ENCODE results near the gene KIAA1210. TPM values are rescaled to one million over a fixed set of nuclear protein-coding genes. Genes with fewer than 3 reads are reported as not detected.

KIAA1210 gene
- total RNA-seq, 2 donors from 2014 or later = not detected

DNA sequence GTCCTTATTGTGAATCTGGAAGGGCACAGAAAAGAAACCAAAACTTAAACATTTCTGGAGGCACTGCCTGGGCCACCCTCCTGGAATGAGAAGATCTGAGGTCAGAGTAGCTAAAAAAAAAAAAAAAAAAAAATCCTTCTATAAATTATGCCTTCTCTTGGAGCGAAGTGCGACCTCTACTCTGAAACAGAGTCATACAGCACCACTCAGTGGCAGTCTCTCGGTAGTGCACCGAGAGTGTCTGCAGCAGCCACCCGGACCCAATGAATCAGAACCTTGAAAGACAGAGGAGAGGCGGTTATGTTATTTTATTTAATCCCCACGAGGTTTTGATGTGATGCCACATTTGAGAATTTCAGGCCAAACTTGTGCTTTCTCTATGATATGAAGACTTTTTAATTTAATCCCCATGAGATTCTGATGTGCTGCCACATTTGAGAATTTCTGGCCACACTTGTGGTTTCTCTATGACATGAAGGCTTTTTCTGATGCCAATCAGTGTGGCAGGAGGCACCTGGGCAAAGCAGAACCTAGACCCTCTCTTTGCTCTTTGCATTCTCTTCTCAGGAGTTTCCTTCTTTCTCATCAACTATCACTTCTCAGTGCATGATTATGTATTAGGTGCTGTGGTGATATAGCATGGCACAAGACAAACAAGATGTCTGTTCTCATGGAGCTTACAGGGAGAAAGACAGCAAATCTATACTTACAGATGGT lies 60.4 kb downstream of the KIAA1210 start:
- Histone ChIP-seq H3K27me3 (replicated peaks; ENCODE audit: insufficient read depth) (no peaks in the 10 kb centered on the region), H3K4me3 (no peak overlapping the region), H3K9me3 (no peaks in the 10 kb centered on the region), H3K4me1 (ENCODE audit: control insufficient read depth in 1 of 2, low read depth in 2 of 2) (no peaks in the 10 kb centered on the region), H3K36me3 (no peaks in the 10 kb centered on the region), H3K27ac (no peak overlapping the region)
- ATAC-seq (ENCODE audit: insufficient number of reproducible peaks, low FRiP score, low read depth) (no peak), DNase-seq (ENCODE audit: low spot score) (peak; percentile 11)
- TF ChIP-seq, protein P1, sequence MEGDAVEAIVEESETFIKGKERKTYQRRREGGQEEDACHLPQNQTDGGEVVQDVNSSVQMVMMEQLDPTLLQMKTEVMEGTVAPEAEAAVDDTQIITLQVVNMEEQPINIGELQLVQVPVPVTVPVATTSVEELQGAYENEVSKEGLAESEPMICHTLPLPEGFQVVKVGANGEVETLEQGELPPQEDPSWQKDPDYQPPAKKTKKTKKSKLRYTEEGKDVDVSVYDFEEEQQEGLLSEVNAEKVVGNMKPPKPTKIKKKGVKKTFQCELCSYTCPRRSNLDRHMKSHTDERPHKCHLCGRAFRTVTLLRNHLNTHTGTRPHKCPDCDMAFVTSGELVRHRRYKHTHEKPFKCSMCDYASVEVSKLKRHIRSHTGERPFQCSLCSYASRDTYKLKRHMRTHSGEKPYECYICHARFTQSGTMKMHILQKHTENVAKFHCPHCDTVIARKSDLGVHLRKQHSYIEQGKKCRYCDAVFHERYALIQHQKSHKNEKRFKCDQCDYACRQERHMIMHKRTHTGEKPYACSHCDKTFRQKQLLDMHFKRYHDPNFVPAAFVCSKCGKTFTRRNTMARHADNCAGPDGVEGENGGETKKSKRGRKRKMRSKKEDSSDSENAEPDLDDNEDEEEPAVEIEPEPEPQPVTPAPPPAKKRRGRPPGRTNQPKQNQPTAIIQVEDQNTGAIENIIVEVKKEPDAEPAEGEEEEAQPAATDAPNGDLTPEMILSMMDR (IDR thresholded peaks at IDR 0.05) = peak; percentile 55

DNA sequence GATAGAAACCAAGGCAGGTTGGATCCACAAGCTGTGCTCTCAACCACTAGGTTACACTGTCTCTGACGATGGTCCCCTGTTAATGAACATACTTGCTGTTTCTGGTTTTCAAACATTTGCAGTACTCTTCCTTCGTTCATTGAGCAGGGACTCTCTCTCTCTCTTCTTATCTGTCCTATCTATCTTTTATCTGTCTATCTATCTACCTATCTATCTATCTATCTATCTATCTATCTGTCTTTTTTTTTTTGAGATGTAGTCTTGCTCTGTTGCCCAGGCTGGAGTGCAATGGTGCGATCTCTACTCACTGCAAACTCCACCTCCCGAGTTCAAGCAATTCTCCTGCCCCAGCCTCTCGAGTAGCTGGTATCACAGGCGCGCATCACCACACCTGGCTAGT lies 64.2 kb downstream of the KIAA1210 start:
- no peak overlapping the region for H3K27ac ChIP-seq
- H3K27me3 ChIP-seq (replicated peaks; ENCODE audit: insufficient read depth) = no peaks in the 10 kb centered on the region
- H3K4me1 ChIP-seq (ENCODE audit: control insufficient read depth in 1 of 2, low read depth in 2 of 2) = no peaks in the 10 kb centered on the region
- no peak overlapping the region for H3K4me3 ChIP-seq
- TF ChIP-seq, protein P1 (IDR thresholded peaks at IDR 0.05) = no peak
- H3K36me3 ChIP-seq = no peaks in the 10 kb centered on the region
- no peak for DNase-seq (ENCODE audit: low spot score)
- no peaks in the 10 kb centered on the region for H3K9me3 ChIP-seq
- ATAC-seq (ENCODE audit: insufficient number of reproducible peaks, low FRiP score, low read depth) = no peak

DNA sequence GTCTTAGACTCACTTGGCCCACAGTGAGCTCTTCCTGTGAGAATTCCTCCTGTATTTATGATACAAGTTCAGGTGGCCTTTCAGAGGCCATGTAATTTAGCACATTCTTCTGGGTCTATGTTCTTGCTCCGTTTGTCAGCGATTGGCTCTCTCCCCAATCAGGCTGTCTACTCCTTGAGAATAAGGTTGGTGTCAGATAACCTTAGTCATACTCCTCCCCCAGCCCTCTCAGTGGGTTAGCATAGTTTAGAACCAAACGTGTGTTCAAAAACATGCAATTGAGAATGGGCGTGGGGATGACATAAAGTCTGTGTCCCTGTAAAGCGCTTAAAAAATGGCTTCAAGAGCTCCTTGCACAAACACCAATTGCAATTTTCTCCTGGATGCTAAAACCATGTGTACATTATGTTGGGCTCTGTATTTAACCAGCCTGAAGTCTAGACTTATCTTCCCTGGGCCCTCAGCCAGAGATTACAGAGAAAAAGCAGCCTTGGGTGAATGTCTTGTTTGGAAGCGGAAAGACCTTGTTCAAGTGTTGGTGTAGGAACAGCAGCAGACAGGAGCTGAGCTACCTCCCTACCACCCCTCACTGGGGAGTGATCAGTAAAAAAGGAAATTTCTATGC lies 64.8 kb downstream of the KIAA1210 start:
- H3K4me3 ChIP-seq = no peak overlapping the region
- ATAC-seq (ENCODE audit: insufficient number of reproducible peaks, low FRiP score, low read depth) (no peak), DNase-seq (ENCODE audit: low spot score) (no peak)
- no peaks in the 10 kb centered on the region for H3K27me3 ChIP-seq (replicated peaks; ENCODE audit: insufficient read depth)
- H3K27ac ChIP-seq = no peak overlapping the region
- no peaks in the 10 kb centered on the region for H3K9me3 ChIP-seq
- H3K36me3 ChIP-seq = no peaks in the 10 kb centered on the region
- TF ChIP-seq, protein P1 (IDR thresholded peaks at IDR 0.05) = no peak
- H3K4me1 ChIP-seq (ENCODE audit: control insufficient read depth in 1 of 2, low read depth in 2 of 2) = no peaks in the 10 kb centered on the region

DNA sequence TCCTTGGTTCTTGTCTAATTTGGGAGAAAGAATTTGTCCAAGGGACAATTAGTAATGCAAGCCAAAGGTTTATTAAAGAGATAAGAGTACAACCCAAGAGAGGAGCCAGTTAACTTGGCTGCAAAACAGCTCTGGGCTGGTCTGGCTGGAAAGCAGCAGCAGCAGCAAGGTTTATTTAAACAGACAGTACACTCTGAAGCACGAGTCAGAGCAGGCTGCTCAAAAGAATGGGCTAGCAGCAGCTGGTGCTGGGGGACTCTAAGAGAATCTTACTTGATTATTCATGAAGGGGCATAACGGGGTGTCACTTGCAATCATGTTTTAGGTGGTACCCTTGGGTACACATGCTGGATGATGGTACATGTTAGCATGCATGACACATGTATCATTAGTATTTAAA lies 71.9 kb downstream of the KIAA1210 start:
- TF ChIP-seq, protein P1 (IDR thresholded peaks at IDR 0.05) = no peak
- Histone ChIP-seq H3K27ac (no peak overlapping the region), H3K4me3 (no peak overlapping the region), H3K4me1 (ENCODE audit: control insufficient read depth in 1 of 2, low read depth in 2 of 2) (no peaks in the 10 kb centered on the region), H3K9me3 (no peaks in the 10 kb centered on the region), H3K36me3 (no peaks in the 10 kb centered on the region), H3K27me3 (replicated peaks; ENCODE audit: insufficient read depth) (no peaks in the 10 kb centered on the region)
- no peak for ATAC-seq (ENCODE audit: insufficient number of reproducible peaks, low FRiP score, low read depth)
- DNase-seq (ENCODE audit: low spot score) = no peak

DNA sequence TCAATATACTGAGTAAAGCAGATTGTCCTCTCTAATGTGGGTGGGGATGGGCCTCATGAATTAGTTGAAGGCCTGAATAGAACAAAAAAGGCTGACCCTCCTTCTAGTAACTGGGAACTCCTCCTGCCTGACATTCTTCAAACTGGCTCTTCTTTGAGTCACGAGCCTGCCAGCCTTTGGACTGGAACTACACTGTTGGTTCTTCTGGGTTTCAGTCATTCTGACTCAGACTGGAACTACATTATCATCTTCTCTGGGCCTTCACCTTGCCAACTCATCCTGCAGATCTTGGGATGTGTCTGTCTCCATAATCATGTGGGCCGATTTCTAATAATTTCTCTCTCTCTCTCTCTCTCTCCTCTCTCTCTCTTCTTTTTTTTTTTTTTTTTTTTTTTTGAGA lies 81.7 kb downstream of the KIAA1210 start:
- Histone ChIP-seq H3K9me3 (no peaks in the 10 kb centered on the region), H3K27me3 (replicated peaks; ENCODE audit: insufficient read depth) (no peaks in the 10 kb centered on the region), H3K36me3 (no peaks in the 10 kb centered on the region), H3K4me1 (ENCODE audit: control insufficient read depth in 1 of 2, low read depth in 2 of 2) (no peaks in the 10 kb centered on the region), H3K27ac (no peak overlapping the region), H3K4me3 (no peak overlapping the region)
- ATAC-seq (ENCODE audit: insufficient number of reproducible peaks, low FRiP score, low read depth) (no peak), DNase-seq (ENCODE audit: low spot score) (no peak)
- TF ChIP-seq, protein P1 (IDR thresholded peaks at IDR 0.05) = no peak

Data from thoracic aorta (tissue), 2 donors.